Liver (tissue), 3 donors: ENCODE measurements around the gene PPP2R2C.

Experiments used
- ATF3 ChIP-seq: IDR thresholded peaks from 2 replicates; pipeline ENCODE4 v1.6.1; 2016; ENCODE audit warnings: antibody characterized with exemption
- CTCF ChIP-seq: fragments of 150-350 bp; IDR thresholded peaks from 2 replicates; pipeline ENCODE4 v1.5.1; 2017; ENCODE audit warnings: improper control_type of control experiment, low read depth, low read length; ENCODE audit not compliant: missing input control
- MAX ChIP-seq: IDR thresholded peaks from 2 replicates; pipeline ENCODE4 v1.6.1; 2016; ENCODE audit warnings: antibody characterized with exemption
- RAD21 ChIP-seq, 2 donors: IDR thresholded peaks; 2 replicates each; pipeline ENCODE4 v1.6.1; 2016; ENCODE audit warnings: antibody characterized with exemption in 2 of 2, mild to moderate bottlenecking in 2 of 2
- REST ChIP-seq: IDR thresholded peaks from 2 replicates; pipeline ENCODE4 v1.6.1; 2016; ENCODE audit warnings: antibody characterized with exemption, mild to moderate bottlenecking
- SP1 ChIP-seq: IDR thresholded peaks from 2 replicates; pipeline ENCODE4 v1.6.1; 2018; ENCODE audit warnings: antibody characterized with exemption, mild to moderate bottlenecking
- YY1 ChIP-seq: IDR thresholded peaks from 2 replicates; pipeline ENCODE4 v1.6.1; 2016; ENCODE audit warnings: antibody characterized with exemption, mild to moderate bottlenecking
- ZBTB33 ChIP-seq: IDR thresholded peaks from 2 replicates; pipeline ENCODE4 v1.6.1; 2016; ENCODE audit warnings: antibody characterized with exemption
- donor health status: healthy.
- donor health status: healthy.

GRCh38 chr4:6278801-6279197, 193.6 kb downstream of the PPP2R2C start:
- TF ChIP-seq CTCF (no peak), SP1 (peak; percentile 48), YY1 (no peak), MAX (no peak), ZBTB33 (no peak), ATF3 (no peak), RAD21 (IDR thresholded peaks at IDR 0.05) (no peak), REST (no peak)
